ENCODE results near the gene FAM162B. TPM values are rescaled to one million over a fixed set of nuclear protein-coding genes. Genes with fewer than 3 reads are reported as not detected.

Gene FAM162B
- total RNA-seq, 1 experiment from 2014 or later = 2.1 TPM

- no peak overlapping the region for H3K56ac ChIP-seq (ENCODE audit: insufficient read length, low read depth, low read length)
- no peak overlapping the region for H3K9ac ChIP-seq (ENCODE audit: extremely low read depth, insufficient read length, low read length)
- no peak overlapping the region for H2AFZ ChIP-seq (ENCODE audit: low read length)
- Mint-ChIP-seq H3K27me3 (ENCODE audit: low read depth) (peaks cover 31% of the 10 kb centered on the region), H3K4me1 (peaks cover 14 to 17% of the 10 kb centered on the region in 2 experiments), H3K9me3 (no peaks in the 10 kb centered on the region; a peak in 1 of 5 replicates), H3K27ac (no peak overlapping the region), H3K4me3 (no peak overlapping the region), H3K36me3 (ENCODE audit: insufficient read depth in 1 of 3, low read depth in 3 of 3) (no peaks in the 10 kb centered on the region; a peak in 2 of 7 replicates)
- DNase-seq = no peak
- no peak overlapping the region for H2BK12ac ChIP-seq (ENCODE audit: insufficient read length, low read depth, low read length)
- no peak overlapping the region for H4K91ac ChIP-seq (ENCODE audit: insufficient read length, low read depth, low read length)
- no peak overlapping the region for H2BK5ac ChIP-seq (ENCODE audit: insufficient read length, low read length)
- no peaks in the 10 kb centered on the region for H3K79me1 ChIP-seq (ENCODE audit: insufficient read depth, low read depth, low read length, poor library complexity, severe bottlenecking)
- no peaks in the 10 kb centered on the region for H3K4me1 ChIP-seq (ENCODE audit: insufficient read depth, low read length)
- H3K14ac ChIP-seq (ENCODE audit: insufficient read depth, low read length) = no peak overlapping the region
- no peak overlapping the region for H4K5ac ChIP-seq (ENCODE audit: insufficient read length, low read depth, low read length)
- peaks cover 14% of the 10 kb centered on the region; the same call in 1 of the 2 replicates for H3K27me3 ChIP-seq (ENCODE audit: insufficient read depth, low read length)
- H2AK5ac ChIP-seq (ENCODE audit: insufficient read length, low read length) = no peak overlapping the region
- peaks cover 12% of the 10 kb centered on the region for H3K23me2 ChIP-seq (ENCODE audit: insufficient read length, low read depth, low read length, poor library complexity, severe bottlenecking)
- H3K9me3 ChIP-seq (ENCODE audit: control insufficient read depth, low read depth, low read length) = no peaks in the 10 kb centered on the region
- no peaks in the 10 kb centered on the region for H3K79me2 ChIP-seq (ENCODE audit: insufficient read depth, low read length)
- no peak overlapping the region for H3K27ac ChIP-seq (ENCODE audit: insufficient read length, low read depth, low read length)
- no peak overlapping the region for H3T11ph ChIP-seq (ENCODE audit: low read length)
- no peak overlapping the region for H3K4me2 ChIP-seq (ENCODE audit: insufficient read depth, insufficient read length, low read length)
- no peak overlapping the region for H4K8ac ChIP-seq (replicated peaks; ENCODE audit: insufficient read length, low read depth, low read length)
- no peaks in the 10 kb centered on the region for H4K20me1 ChIP-seq (ENCODE audit: control insufficient read depth, insufficient read depth, insufficient read length)
- no peak overlapping the region for H3K4ac ChIP-seq (ENCODE audit: low read depth, low read length)
- H3K18ac ChIP-seq (ENCODE audit: insufficient read length, low read depth, low read length) = no peak overlapping the region
- no peak for TF ChIP-seq CTCF (conservative IDR thresholded peaks at IDR 0.05)
- no peak overlapping the region for H2BK15ac ChIP-seq (ENCODE audit: low read depth, low read length)
- H2BK20ac ChIP-seq (ENCODE audit: low read depth, low read length, poor library complexity, severe bottlenecking) = no peak overlapping the region
- WGBS (ENCODE audit: extremely low coverage, insufficient read length, low lambda C conversion rate) = no CpG with 5 or more reads among the region's 4 CpGs
- H2BK120ac ChIP-seq (ENCODE audit: low read depth, low read length, poor library complexity, severe bottlenecking) = no peak overlapping the region
- H3K23ac ChIP-seq (ENCODE audit: insufficient read length, low read depth, low read length) = no peak overlapping the region
These were observed 3.7 kb downstream of the FAM162B start for GRCh38 chr6:116761779-116762178.
